ENCODE measurements around the gene BCAS4.
A peak's percentile ranks its signal among the peaks of the same experiment; 100 is the strongest.
"Not testable (repeated sequence)": the region's sequence is repeated elsewhere in the genome, so short reads cannot be mapped to it uniquely, and the experiment has no call there.

BCAS4 gene

GRCh38 chr20:50771419-50772080 lies 23.3 kb upstream of the BCAS4 start:
- peak; percentile 53 for DNase-seq (ENCODE audit: low spot score)

GRCh38 chr20:50772420-50773185 lies 22.3 kb upstream of the BCAS4 start:
- DNase-seq (ENCODE audit: low spot score), result no peak

- no peak for DNase-seq (ENCODE audit: low spot score)
Observed at GRCh38 chr20:50774515-50774914, 20.3 kb upstream of the BCAS4 start.

- DNase-seq (ENCODE audit: low spot score), result no peak
Observed at GRCh38 chr20:50776122-50776817, 18.6 kb upstream of the BCAS4 start.

GRCh38 chr20:50777373-50777772 lies 17.5 kb upstream of the BCAS4 start:
- DNase-seq (ENCODE audit: low spot score), result no peak

GRCh38 chr20:50778994-50779393 lies 15.9 kb upstream of the BCAS4 start:
- DNase-seq (ENCODE audit: low spot score), result not testable (repeated sequence)

GRCh38 chr20:50783390-50783789 lies 11.5 kb upstream of the BCAS4 start:
- no peak for DNase-seq (ENCODE audit: low spot score)

- DNase-seq (ENCODE audit: low spot score), result no peak
Observed at GRCh38 chr20:50783903-50784302, 11.0 kb upstream of the BCAS4 start.

GRCh38 chr20:50784464-50784863 lies 10.4 kb upstream of the BCAS4 start:
- DNase-seq (ENCODE audit: low spot score), result no peak

- DNase-seq (ENCODE audit: low spot score), result no peak
Observed at GRCh38 chr20:50786703-50787102, 8.2 kb upstream of the BCAS4 start.

- no peak for DNase-seq (ENCODE audit: low spot score)
Observed at GRCh38 chr20:50787181-50787580, 7.7 kb upstream of the BCAS4 start.

GRCh38 chr20:50788045-50788991 lies 6.5 kb upstream of the BCAS4 start:
- DNase-seq (ENCODE audit: low spot score), result peak; percentile 72

GRCh38 chr20:50789968-50790650 lies 4.8 kb upstream of the BCAS4 start:
- DNase-seq (ENCODE audit: low spot score), result no peak

- peak; percentile 95 for DNase-seq (ENCODE audit: low spot score)
Observed at GRCh38 chr20:50790651-50791277, 4.1 kb upstream of the BCAS4 start.

- no peak for DNase-seq (ENCODE audit: low spot score)
Observed at GRCh38 chr20:50792708-50793574, 1.9 kb upstream of the BCAS4 start.

- DNase-seq (ENCODE audit: low spot score), result peak; percentile 31
Observed at GRCh38 chr20:50793575-50794016, 1.3 kb upstream of the BCAS4 start.

GRCh38 chr20:50794181-50794845 lies 548 bp upstream of the BCAS4 start:
- DNase-seq (ENCODE audit: low spot score), result no peak

- DNase-seq (ENCODE audit: low spot score), result no peak
Observed at GRCh38 chr20:50797142-50797541, 2.3 kb downstream of the BCAS4 start.

- DNase-seq (ENCODE audit: low spot score), result peak; percentile 83
Observed at GRCh38 chr20:50798650-50799049, 3.8 kb downstream of the BCAS4 start.
